22Rv1 (cell line): ENCODE data around the gene SERPINB11.

ENCODE experiments used
- ZFX ChIP-seq: fragments of 450-650 bp; IDR thresholded peaks from 2 replicates; pipeline ENCODE4 v1.6.1; 2017; ENCODE audit warnings: antibody characterized with exemption, borderline replicate concordance
- TF ChIP-seq, protein P1 (sequence below): fragments of 450-650 bp; IDR thresholded peaks from 2 replicates; pipeline ENCODE4 v1.5.1; 2017; ENCODE audit warnings: mild to moderate bottlenecking

DNA sequence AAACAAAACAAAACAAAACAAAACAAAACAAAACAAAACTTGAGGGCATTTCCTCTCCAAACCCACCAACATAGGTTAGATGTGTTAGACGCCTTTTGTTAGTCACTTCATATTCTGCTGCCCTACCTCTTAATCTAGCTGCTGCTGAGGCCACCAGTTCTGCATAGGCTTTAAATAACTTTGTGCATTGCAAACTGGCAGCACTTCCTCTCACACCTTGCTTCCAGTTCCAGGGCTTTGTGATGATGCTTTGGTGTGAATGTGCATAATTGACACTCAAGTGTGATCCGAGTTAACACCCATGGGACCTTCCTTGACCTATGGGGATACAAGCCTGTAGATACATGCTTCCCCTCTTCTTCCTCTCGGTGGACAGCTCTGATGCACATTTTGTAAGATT lies 2.3 kb upstream of the SERPINB11 start:
- TF ChIP-seq, protein P1, sequence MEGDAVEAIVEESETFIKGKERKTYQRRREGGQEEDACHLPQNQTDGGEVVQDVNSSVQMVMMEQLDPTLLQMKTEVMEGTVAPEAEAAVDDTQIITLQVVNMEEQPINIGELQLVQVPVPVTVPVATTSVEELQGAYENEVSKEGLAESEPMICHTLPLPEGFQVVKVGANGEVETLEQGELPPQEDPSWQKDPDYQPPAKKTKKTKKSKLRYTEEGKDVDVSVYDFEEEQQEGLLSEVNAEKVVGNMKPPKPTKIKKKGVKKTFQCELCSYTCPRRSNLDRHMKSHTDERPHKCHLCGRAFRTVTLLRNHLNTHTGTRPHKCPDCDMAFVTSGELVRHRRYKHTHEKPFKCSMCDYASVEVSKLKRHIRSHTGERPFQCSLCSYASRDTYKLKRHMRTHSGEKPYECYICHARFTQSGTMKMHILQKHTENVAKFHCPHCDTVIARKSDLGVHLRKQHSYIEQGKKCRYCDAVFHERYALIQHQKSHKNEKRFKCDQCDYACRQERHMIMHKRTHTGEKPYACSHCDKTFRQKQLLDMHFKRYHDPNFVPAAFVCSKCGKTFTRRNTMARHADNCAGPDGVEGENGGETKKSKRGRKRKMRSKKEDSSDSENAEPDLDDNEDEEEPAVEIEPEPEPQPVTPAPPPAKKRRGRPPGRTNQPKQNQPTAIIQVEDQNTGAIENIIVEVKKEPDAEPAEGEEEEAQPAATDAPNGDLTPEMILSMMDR, result no peak
- TF ChIP-seq ZFX, result no peak
